Mesothelial cell of epicardium (in vitro differentiated cells): ENCODE measurements around the gene RNH1. TPM values are rescaled to one million over a fixed set of nuclear protein-coding genes. Genes with fewer than 3 reads are reported as not detected.

Experiments
- DNase-seq, 2 experiments: peaks; one replicate each; pipeline ENCODE4 v3.0.0; 2021; ENCODE audit warnings: low spot score in 2 of 2; ENCODE audit not compliant: unreplicated experiment in 2 of 2
- H3K27ac Mint-ChIP-seq: 2 replicates; pipeline ENCODE4 v1.8.0; 2021; ENCODE audit warnings: mixed read lengths
- H3K27me3 Mint-ChIP-seq: 2 replicates; pipeline ENCODE4 v1.8.0; 2021; ENCODE audit warnings: low read depth, mixed read lengths
- H3K36me3 Mint-ChIP-seq: 2 replicates; pipeline ENCODE4 v1.8.0; 2021; ENCODE audit warnings: mixed read lengths
- H3K4me1 Mint-ChIP-seq: 2 replicates; pipeline ENCODE4 v1.8.0; 2021; ENCODE audit warnings: mixed read lengths
- H3K4me3 Mint-ChIP-seq: 2 replicates; pipeline ENCODE4 v1.8.0; 2021; ENCODE audit warnings: mild to moderate bottlenecking, moderate library complexity, mixed read lengths
- H3K9me3 Mint-ChIP-seq: 2 replicates; pipeline ENCODE4 v1.8.0; 2021; ENCODE audit warnings: mixed read lengths
- total RNA-seq: library from RNA; stranded (reverse); gene quantifications from 3 replicates; pipeline ENCODE4 v1.2.1, GENCODE V29; 2021
- TF ChIP-seq, protein P1 (sequence below): fragments of 200-600 bp; sonication (generic); IDR thresholded peaks from one replicate; pipeline ENCODE4 v1.5.0; 2021; ENCODE audit warnings: antibody characterized with exemption; ENCODE audit not compliant: unreplicated experiment

The RNH1 gene
- total RNA-seq, 1 donor from 2014 or later: 81.7 TPM

DNA sequence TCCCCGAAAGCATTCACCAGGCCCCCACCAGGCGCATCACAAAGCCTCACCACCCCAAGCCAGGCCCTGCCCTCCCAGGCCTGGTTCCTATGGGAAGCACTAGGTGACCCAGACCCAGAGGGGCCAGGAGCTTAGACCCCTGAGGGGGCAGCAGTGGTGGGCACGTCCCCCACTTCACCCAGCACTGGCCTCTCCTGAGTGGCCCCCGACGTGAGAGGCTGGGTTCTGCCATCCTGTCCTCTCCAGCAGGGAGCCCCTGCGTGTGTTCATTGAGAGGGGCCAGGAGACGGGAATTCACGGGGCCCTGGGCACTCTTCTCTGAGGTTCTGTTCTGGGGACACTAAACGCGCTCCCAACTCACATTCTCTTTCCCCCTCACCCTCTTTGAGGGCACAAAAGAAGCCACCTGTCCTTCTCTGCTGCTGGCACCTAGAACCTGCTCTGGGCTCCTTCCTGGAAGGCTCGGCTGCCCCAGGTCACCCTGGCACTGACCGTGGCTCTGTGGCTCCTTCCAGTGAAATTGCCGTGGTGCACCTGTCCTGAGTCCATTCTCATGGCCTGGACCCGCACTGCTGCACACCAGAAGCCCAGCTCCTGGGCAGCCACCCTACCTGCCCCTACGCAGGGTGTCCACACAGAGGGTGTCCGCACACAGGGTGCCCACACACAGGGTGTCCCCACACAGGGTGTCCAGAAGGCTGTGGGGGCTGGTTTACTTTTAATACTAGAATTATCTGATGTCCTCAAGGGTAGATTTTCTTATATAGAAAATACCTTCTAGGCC lies 44.7 kb downstream of the RNH1 start:
- Mint-ChIP-seq H3K27ac (no peak overlapping the region), H3K9me3 (peaks cover 3% of the 10 kb centered on the region), H3K4me3 (no peak overlapping the region), H3K36me3 (peaks cover 15% of the 10 kb centered on the region), H3K4me1 (peaks cover 13% of the 10 kb centered on the region), H3K27me3 (no peaks in the 10 kb centered on the region)
- TF ChIP-seq, protein P1, sequence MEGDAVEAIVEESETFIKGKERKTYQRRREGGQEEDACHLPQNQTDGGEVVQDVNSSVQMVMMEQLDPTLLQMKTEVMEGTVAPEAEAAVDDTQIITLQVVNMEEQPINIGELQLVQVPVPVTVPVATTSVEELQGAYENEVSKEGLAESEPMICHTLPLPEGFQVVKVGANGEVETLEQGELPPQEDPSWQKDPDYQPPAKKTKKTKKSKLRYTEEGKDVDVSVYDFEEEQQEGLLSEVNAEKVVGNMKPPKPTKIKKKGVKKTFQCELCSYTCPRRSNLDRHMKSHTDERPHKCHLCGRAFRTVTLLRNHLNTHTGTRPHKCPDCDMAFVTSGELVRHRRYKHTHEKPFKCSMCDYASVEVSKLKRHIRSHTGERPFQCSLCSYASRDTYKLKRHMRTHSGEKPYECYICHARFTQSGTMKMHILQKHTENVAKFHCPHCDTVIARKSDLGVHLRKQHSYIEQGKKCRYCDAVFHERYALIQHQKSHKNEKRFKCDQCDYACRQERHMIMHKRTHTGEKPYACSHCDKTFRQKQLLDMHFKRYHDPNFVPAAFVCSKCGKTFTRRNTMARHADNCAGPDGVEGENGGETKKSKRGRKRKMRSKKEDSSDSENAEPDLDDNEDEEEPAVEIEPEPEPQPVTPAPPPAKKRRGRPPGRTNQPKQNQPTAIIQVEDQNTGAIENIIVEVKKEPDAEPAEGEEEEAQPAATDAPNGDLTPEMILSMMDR: no peak
- DNase-seq: no peak

DNA sequence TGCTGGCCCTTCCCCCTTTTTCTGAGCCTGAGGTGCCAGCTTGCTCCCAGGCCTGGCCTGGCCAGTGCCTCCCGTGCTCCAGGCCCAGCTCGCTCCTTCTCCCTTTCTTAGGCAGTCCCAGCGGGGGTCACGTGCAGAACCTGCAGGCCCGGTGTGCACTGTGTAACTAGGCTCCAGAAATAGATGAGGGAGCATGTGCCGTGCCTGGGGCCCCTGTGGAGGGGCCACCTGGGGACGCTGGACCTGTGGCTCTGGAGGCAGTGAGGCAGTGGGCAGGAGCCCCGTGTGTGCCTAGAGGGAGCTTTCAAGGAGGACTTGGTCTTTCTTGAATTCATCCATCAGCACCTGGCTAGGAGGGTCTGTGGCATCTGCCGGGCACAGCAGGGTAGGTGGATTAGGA lies 45.4 kb downstream of the RNH1 start:
- Mint-ChIP-seq H3K4me1 (peaks cover 13% of the 10 kb centered on the region), H3K9me3 (peaks cover 3% of the 10 kb centered on the region), H3K4me3 (no peak overlapping the region), H3K27ac (no peak overlapping the region), H3K27me3 (no peaks in the 10 kb centered on the region), H3K36me3 (peaks cover 14% of the 10 kb centered on the region)
- TF ChIP-seq, protein P1: no peak
- DNase-seq: no peak

DNA sequence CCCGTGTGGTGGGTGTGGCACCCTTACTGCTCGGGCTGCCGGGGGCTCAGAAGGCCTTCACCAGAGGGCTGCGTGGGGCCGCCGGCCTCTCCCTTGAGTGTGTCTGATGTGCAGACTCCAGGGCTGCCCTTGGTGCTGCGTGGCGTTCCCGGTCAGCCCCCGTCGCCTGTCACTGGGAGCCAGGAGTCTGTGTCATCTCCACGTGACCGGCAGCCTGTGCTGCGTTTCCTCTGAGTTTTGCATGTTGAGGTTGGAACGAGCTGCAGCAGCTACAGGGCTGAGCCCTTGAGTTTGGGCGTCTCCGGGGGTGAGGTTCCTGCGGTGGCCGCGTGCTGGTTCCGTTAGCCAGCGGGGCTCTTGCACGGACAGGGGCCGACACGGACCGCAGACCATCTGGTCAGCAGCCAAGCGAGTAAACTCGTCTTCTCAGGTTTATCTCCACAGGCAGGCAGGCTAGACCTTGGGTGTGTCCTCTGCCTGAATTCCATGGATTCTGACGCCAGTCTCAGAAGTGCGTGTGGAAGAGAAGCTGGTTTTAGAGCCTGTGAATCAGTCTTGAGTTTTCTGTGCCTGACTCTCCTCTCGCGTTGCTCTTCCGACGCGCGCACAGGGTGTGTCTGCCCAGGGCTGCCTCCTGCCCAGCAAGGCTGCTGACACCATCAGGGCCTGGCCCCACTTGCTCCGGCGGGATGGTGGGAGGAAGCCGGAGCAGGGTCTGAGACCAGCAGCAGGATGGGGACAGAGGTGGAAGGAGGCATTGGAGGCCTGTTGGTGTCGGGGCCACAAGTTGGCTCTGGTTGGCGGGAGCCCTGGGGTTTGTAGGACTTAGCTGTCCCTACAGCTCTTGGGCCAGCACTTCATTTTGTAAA lies 46.5 kb downstream of the RNH1 start:
- TF ChIP-seq, protein P1: no peak
- DNase-seq: no peak

DNA sequence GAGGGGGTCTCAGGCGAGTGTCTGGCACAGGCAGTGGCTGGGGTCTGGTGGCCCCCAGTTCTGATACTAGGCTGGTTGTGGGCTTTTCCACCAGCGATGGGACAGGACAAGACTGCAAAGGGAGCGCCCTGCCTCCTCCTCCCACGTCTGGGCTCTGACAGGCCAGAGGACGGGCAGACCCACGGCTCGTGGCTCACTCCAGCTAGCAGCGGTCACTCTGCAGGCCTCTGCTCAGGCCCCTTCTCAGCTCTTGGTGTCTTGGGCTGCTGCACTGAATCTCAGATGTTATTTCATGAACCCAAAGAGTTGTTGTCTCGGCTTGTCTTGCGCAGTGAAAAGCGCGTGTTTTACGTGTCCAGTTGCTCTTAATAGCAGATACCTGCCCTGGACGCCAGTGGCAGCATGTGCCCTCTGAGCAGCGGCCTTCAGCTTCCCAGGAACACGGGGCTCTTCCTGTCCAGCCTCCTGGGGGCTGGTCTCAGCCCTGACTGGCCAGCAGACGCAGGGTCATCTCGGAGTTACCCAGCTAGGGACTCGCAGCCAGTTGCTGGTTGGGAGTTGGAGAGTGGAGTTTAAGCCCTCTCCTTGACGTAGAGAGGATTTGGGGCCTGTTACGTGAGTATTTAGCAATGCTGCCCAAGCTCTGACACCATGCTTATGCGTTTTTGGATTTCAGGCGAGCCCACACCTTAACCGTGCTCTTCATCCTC lies 47.4 kb downstream of the RNH1 start:
- TF ChIP-seq, protein P1: no peak
- Mint-ChIP-seq H3K27ac (no peak overlapping the region), H3K4me3 (no peak overlapping the region), H3K27me3 (no peaks in the 10 kb centered on the region), H3K9me3 (no peaks in the 10 kb centered on the region), H3K4me1 (peaks cover 6% of the 10 kb centered on the region), H3K36me3 (peaks cover 7% of the 10 kb centered on the region)
- DNase-seq: no peak

More for the DNA sequence above, 46.5 kb downstream of the RNH1 start:
- no peak overlapping the region for H3K4me3 Mint-ChIP-seq
- peaks cover 7% of the 10 kb centered on the region for H3K36me3 Mint-ChIP-seq
- H3K4me1 Mint-ChIP-seq: peaks cover 6% of the 10 kb centered on the region
- H3K27me3 Mint-ChIP-seq: no peaks in the 10 kb centered on the region
- H3K27ac Mint-ChIP-seq: peak overlapping the region; percentile 80
- no peaks in the 10 kb centered on the region for H3K9me3 Mint-ChIP-seq

DNA sequence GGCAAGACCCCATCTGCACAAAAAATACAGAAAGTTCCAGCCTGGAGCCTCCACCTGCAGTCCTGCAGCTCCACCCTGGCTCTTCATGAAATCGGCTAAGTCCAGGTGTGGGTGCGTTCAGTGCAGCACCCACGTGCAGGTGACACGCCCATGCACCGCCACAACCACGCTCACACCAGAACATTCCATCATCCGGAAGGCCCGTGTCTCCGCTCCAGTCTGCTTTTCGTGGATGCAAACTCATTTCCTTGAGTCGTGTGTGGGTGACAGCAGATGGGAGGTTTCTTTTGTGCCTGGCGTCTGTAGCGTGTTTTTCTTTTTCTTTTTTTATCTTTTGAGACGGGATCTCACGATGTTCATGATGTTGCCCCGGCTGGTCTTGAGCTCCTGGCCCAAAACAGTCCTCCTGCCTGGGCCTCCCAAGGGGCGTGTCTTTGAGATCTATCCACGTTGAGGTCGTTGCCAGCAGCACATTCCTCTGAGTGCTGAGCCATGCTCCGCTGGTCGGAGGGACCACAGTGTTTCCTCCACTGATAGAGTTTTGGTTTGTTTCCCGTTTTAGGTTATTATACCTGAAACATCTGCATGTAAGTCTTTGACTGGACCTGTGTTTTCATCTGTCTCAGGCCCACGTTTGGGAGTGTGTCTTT lies 49.8 kb downstream of the RNH1 start:
- peaks cover 9% of the 10 kb centered on the region for H3K36me3 Mint-ChIP-seq
- TF ChIP-seq, protein P1: no peak
- no peak overlapping the region for H3K27ac Mint-ChIP-seq
- H3K4me3 Mint-ChIP-seq: no peak overlapping the region
- DNase-seq: no peak
- H3K9me3 Mint-ChIP-seq: no peaks in the 10 kb centered on the region
- peaks cover 6% of the 10 kb centered on the region for H3K4me1 Mint-ChIP-seq
- no peaks in the 10 kb centered on the region for H3K27me3 Mint-ChIP-seq
